ENCODE measurements around the gene DNAJC3.

GRCh38 chr13:95834134-95834765 lies 157.3 kb downstream of the DNAJC3 start:
- TF ChIP-seq YY1 (IDR thresholded peaks at IDR 0.05; ENCODE audit: insufficient read depth, insufficient read length) (no peak), ZNF274 (IDR thresholded peaks at IDR 0.05; ENCODE audit: low read depth, low read length) (no peak), SUZ12 (IDR thresholded peaks at IDR 0.05; ENCODE audit: extremely low read depth, insufficient read depth, insufficient read length) (no peak)
